HEK293T (cell line): Measurements from ENCODE around the gene GADD45B.
"Not testable (repeated sequence)": the region's sequence is repeated elsewhere in the genome, so short reads cannot be mapped to it uniquely, and the experiment has no call there.

Experiments used
- ARNT ChIP-seq: fragments of 450-650 bp; IDR thresholded peaks from 2 replicates; pipeline ENCODE4 v1.6.1; 2017; ENCODE audit warnings: mild to moderate bottlenecking
- BHLHE40 ChIP-seq: fragments of 450-650 bp; IDR thresholded peaks from 2 replicates; pipeline ENCODE4 v1.6.1; 2016; ENCODE audit warnings: mild to moderate bottlenecking, moderate library complexity, borderline replicate concordance
- FOXA1 ChIP-seq: fragments of 450-650 bp; IDR thresholded peaks from 2 replicates; pipeline ENCODE4 v1.6.1; 2016; ENCODE audit warnings: mild to moderate bottlenecking
- FOXK2 ChIP-seq: fragments of 450-650 bp; IDR thresholded peaks from 2 replicates; pipeline ENCODE4 v1.6.1; 2016; ENCODE audit warnings: mild to moderate bottlenecking
- FOXM1 ChIP-seq: fragments of 450-650 bp; IDR thresholded peaks from 2 replicates; pipeline ENCODE4 v1.6.1; 2017; ENCODE audit warnings: mild to moderate bottlenecking, borderline replicate concordance
- L3MBTL2 ChIP-seq: fragments of 450-650 bp; conservative IDR thresholded peaks from 2 replicates; pipeline ENCODE4 v1.6.1; 2016; ENCODE audit warnings: mild to moderate bottlenecking
- LEF1 ChIP-seq: fragments of 450-650 bp; IDR thresholded peaks from 2 replicates; pipeline ENCODE4 v1.6.1; 2017; ENCODE audit warnings: mild to moderate bottlenecking, borderline replicate concordance
- NFRKB ChIP-seq: fragments of 450-650 bp; IDR thresholded peaks from 2 replicates; pipeline ENCODE4 v1.6.1; 2016; ENCODE audit warnings: mild to moderate bottlenecking, moderate library complexity
- PKNOX1 ChIP-seq: fragments of 450-650 bp; IDR thresholded peaks from 2 replicates; pipeline ENCODE4 v1.6.1; 2016
- SP1 ChIP-seq: fragments of 450-650 bp; IDR thresholded peaks from 2 replicates; pipeline ENCODE4 v1.6.1; 2017

GRCh38 chr19:2506656-2507055 is 30.7 kb downstream of the GADD45B start:
- not testable (repeated sequence) for TF ChIP-seq ARNT, FOXM1, SP1, BHLHE40, L3MBTL2, LEF1, FOXA1, NFRKB, PKNOX1, FOXK2
